ENCODE measurements around the gene ZNHIT2. TPM values are rescaled to one million over a fixed set of nuclear protein-coding genes. Genes with fewer than 3 reads are reported as not detected.

Gene ZNHIT2
- total RNA-seq, 1 experiment from 2014 or later, result 27.4 TPM

- intact Hi-C loops (cut with micrococcal nuclease; ENCODE audit: unreplicated experiment), result no loop called here
- Histone ChIP-seq H3K9me3 (ENCODE audit: low read depth, low read length, poor library complexity, severe bottlenecking) (no peaks in the 10 kb centered on the region), H3K27me3 (replicated peaks; ENCODE audit: insufficient read depth, low read depth, low read length, poor library complexity) (no peaks in the 10 kb centered on the region), H3K36me3 (ENCODE audit: insufficient read depth, low read length, poor library complexity, severe bottlenecking) (no peaks in the 10 kb centered on the region), H3K27ac (ENCODE audit: low read depth, low read length, poor library complexity, severe bottlenecking) (no peak overlapping the region), H3K4me1 (ENCODE audit: insufficient read depth, low read length, poor library complexity, severe bottlenecking) (no peaks in the 10 kb centered on the region), H3K4me3 (ENCODE audit: low read depth, low read length, poor library complexity, severe bottlenecking) (no peak overlapping the region)
- TF ChIP-seq EZH2 (IDR thresholded peaks at IDR 0.05; ENCODE audit: borderline replicate concordance, low read depth, low read length, poor library complexity, severe bottlenecking), result no peak
- no peak for TF ChIP-seq CTCF (conservative IDR thresholded peaks at IDR 0.05; ENCODE audit: low read depth, low read length)
- CTCF ChIA-PET, result interaction anchor here (0.7 kb wide), 1 partner anchor 18 kb away, joined by 4 read pairs; no protein-coding TSS in a partner anchor
- no peak for DNase-seq (ENCODE audit: low spot score)
- POLR2A ChIA-PET (ENCODE audit: low non-redundant PET), result no interaction called here
- no TSS peak for BruUV-seq (replicated peaks)
Observed at GRCh38 chr11:65157336-65157735, 39.8 kb upstream of the ZNHIT2 start.

DNA sequence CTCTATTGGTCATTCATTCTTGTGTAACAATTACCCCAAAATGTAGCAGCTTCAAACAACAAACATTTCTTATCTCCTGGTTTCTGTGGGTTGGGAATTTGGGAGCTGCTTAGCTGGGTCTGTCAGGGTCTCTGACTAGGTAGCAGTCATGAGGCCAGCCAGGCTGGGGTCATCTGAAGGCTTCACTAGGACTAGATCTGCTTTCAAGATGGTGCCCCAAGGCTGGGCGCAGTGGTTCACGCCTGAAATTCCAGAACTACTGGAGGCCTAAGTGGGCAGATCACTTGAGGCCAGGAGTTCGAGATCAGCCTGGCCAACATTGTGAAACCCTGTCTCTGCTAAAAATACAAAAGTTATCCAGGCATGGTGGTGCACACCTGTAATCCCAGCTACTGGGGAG is 39.4 kb upstream of the ZNHIT2 start:
- Histone ChIP-seq H3K9me3 (ENCODE audit: low read depth, low read length, poor library complexity, severe bottlenecking) (no peaks in the 10 kb centered on the region), H3K27me3 (replicated peaks; ENCODE audit: insufficient read depth, low read depth, low read length, poor library complexity) (no peaks in the 10 kb centered on the region), H3K27ac (ENCODE audit: low read depth, low read length, poor library complexity, severe bottlenecking) (no peak overlapping the region), H3K4me1 (ENCODE audit: insufficient read depth, low read length, poor library complexity, severe bottlenecking) (no peaks in the 10 kb centered on the region), H3K36me3 (ENCODE audit: insufficient read depth, low read length, poor library complexity, severe bottlenecking) (no peaks in the 10 kb centered on the region), H3K4me3 (ENCODE audit: low read depth, low read length, poor library complexity, severe bottlenecking) (no peak overlapping the region)
- BruUV-seq (replicated peaks), result no TSS peak
- TF ChIP-seq CTCF (conservative IDR thresholded peaks at IDR 0.05; ENCODE audit: low read depth, low read length), result no peak
- no peak for TF ChIP-seq EZH2 (IDR thresholded peaks at IDR 0.05; ENCODE audit: borderline replicate concordance, low read depth, low read length, poor library complexity, severe bottlenecking)
- CTCF ChIA-PET, result interaction anchor here (0.7 kb wide), 1 partner anchor 18 kb away, joined by 4 read pairs; no protein-coding TSS in a partner anchor
- POLR2A ChIA-PET (ENCODE audit: low non-redundant PET), result no interaction called here
- no peak for DNase-seq (ENCODE audit: low spot score)
- intact Hi-C loops (cut with micrococcal nuclease; ENCODE audit: unreplicated experiment), result no loop called here

- CTCF ChIA-PET, result no interaction called here
Observed at GRCh38 chr11:65156256-65156655, 38.8 kb upstream of the ZNHIT2 start.

More at GRCh38 chr11:65156256-65156655, 38.8 kb upstream of the ZNHIT2 start:
- H3K27me3 ChIP-seq (replicated peaks; ENCODE audit: insufficient read depth, low read depth, low read length, poor library complexity), result no peaks in the 10 kb centered on the region
- no peak overlapping the region for H3K4me3 ChIP-seq (ENCODE audit: low read depth, low read length, poor library complexity, severe bottlenecking)
- no peaks in the 10 kb centered on the region for H3K4me1 ChIP-seq (ENCODE audit: insufficient read depth, low read length, poor library complexity, severe bottlenecking)
- no TSS peak for BruUV-seq (replicated peaks)
- no peak for DNase-seq (ENCODE audit: low spot score)
- intact Hi-C loops (cut with micrococcal nuclease; ENCODE audit: unreplicated experiment), result no loop called here
- no peak overlapping the region for H3K27ac ChIP-seq (ENCODE audit: low read depth, low read length, poor library complexity, severe bottlenecking)
- TF ChIP-seq EZH2 (IDR thresholded peaks at IDR 0.05; ENCODE audit: borderline replicate concordance, low read depth, low read length, poor library complexity, severe bottlenecking) (no peak), CTCF (conservative IDR thresholded peaks at IDR 0.05; ENCODE audit: low read depth, low read length) (no peak)
- H3K36me3 ChIP-seq (ENCODE audit: insufficient read depth, low read length, poor library complexity, severe bottlenecking), result no peaks in the 10 kb centered on the region
- H3K9me3 ChIP-seq (ENCODE audit: low read depth, low read length, poor library complexity, severe bottlenecking), result no peaks in the 10 kb centered on the region
- POLR2A ChIA-PET (ENCODE audit: low non-redundant PET), result no interaction called here

All from A673 (cell line).